ENCODE measurements around the gene SERPINI1.

- TF ChIP-seq CTCF (IDR thresholded peaks at IDR 0.05 in 4 of 5, conservative IDR thresholded peaks at IDR 0.05 in 1 of 5): no peak
- TF ChIP-seq POLR2A (IDR thresholded peaks at IDR 0.05): no peak
Observed at GRCh38 chr3:167864552-167864874, 129.0 kb downstream of the SERPINI1 start.

Data from gastrocnemius medialis (tissue), 4 donors.